NCI-H1092 (cell line): ENCODE results near the gene PAX2.

ENCODE experiments used
- DNase-seq: peaks from one replicate; lab custom pipeline; 2025; lab: John Stamatoyannopoulos, UW

The PAX2 gene

GRCh38 chr10:100858747-100859483 is 113.5 kb downstream of the PAX2 start:
- no peak for DNase-seq

- no peak for DNase-seq
Observed at GRCh38 chr10:100859484-100859763, 114.0 kb downstream of the PAX2 start.

- DNase-seq = no peak
Observed at GRCh38 chr10:100863433-100863832, 118.1 kb downstream of the PAX2 start.

- no peak for DNase-seq
Observed at GRCh38 chr10:100864036-100864885, 118.9 kb downstream of the PAX2 start.

- DNase-seq = no peak
Observed at GRCh38 chr10:100864978-100865377, 119.6 kb downstream of the PAX2 start.

GRCh38 chr10:100866010-100866409 is 120.6 kb downstream of the PAX2 start:
- no peak for DNase-seq

GRCh38 chr10:100866575-100867098 is 121.3 kb downstream of the PAX2 start:
- DNase-seq = no peak

- DNase-seq = no peak
Observed at GRCh38 chr10:100867261-100867963, 122.0 kb downstream of the PAX2 start.

GRCh38 chr10:100868382-100868781 is 123.0 kb downstream of the PAX2 start:
- no peak for DNase-seq

GRCh38 chr10:100869399-100869798 is 124.0 kb downstream of the PAX2 start:
- DNase-seq = no peak

GRCh38 chr10:100872034-100872791 is 126.8 kb downstream of the PAX2 start:
- DNase-seq = peak; percentile 16

GRCh38 chr10:100873146-100873826 is 127.9 kb downstream of the PAX2 start:
- no peak for DNase-seq

GRCh38 chr10:100873827-100874326 is 128.5 kb downstream of the PAX2 start:
- no peak for DNase-seq

- DNase-seq = no peak
Observed at GRCh38 chr10:100874702-100875483, 129.5 kb downstream of the PAX2 start.

- no peak for DNase-seq
Observed at GRCh38 chr10:100875484-100876166, 130.2 kb downstream of the PAX2 start.

GRCh38 chr10:100876585-100877460 is 131.4 kb downstream of the PAX2 start:
- no peak for DNase-seq

GRCh38 chr10:100877461-100877850 is 132.1 kb downstream of the PAX2 start:
- no peak for DNase-seq

- peak; percentile 27 for DNase-seq
Observed at GRCh38 chr10:100878291-100878910, 133.0 kb downstream of the PAX2 start.
